KMS-11 (cell line): ENCODE measurements around the gene ZAR1.
"Not testable (repeated sequence)": the region's sequence is repeated elsewhere in the genome, so short reads cannot be mapped to it uniquely, and the experiment has no call there.

Source experiments
- H2AFZ ChIP-seq: fragments of 200-600 bp; sonication (generic); 2 replicates; pipeline ENCODE4 v1.6.1; 2016; ENCODE audit warnings: antibody characterized with exemption, mixed run types, low read depth
- H3K27ac ChIP-seq: fragments of 200-600 bp; sonication (generic); 2 replicates; pipeline ENCODE4 v1.6.1; 2016; ENCODE audit warnings: mild to moderate bottlenecking, mixed run types
- H3K27me3 ChIP-seq: fragments of 200-600 bp; sonication (generic); 2 replicates; pipeline ENCODE4 v1.6.1; 2017; ENCODE audit warnings: mild to moderate bottlenecking, low read depth, mixed run types, moderate library complexity; ENCODE audit not compliant: insufficient read depth
- H3K36me3 ChIP-seq: fragments of 200-600 bp; sonication (generic); 2 replicates; pipeline ENCODE4 v1.6.1; 2017; ENCODE audit warnings: mild to moderate bottlenecking, mixed run types; ENCODE audit not compliant: insufficient read depth
- H3K4me1 ChIP-seq: fragments of 200-600 bp; sonication (generic); 2 replicates; pipeline ENCODE4 v1.6.1; 2016; ENCODE audit warnings: mild to moderate bottlenecking, low read depth, mixed run types; ENCODE audit not compliant: poor library complexity, severe bottlenecking
- H3K4me2 ChIP-seq: fragments of 200-600 bp; sonication (generic); 2 replicates; pipeline ENCODE4 v1.7.0; 2016; ENCODE audit warnings: mild to moderate bottlenecking, mixed run types
- H3K4me3 ChIP-seq: fragments of 200-600 bp; sonication (generic); IDR thresholded peaks from 2 replicates; pipeline ENCODE4 v1.6.1; 2017; ENCODE audit warnings: low read depth, low read length, mixed read lengths; ENCODE audit not compliant: insufficient read depth
- H3K79me2 ChIP-seq: fragments of 200-600 bp; sonication (generic); 2 replicates; pipeline ENCODE4 v1.6.1; 2016; ENCODE audit warnings: low read depth, mixed run types; ENCODE audit not compliant: insufficient read depth
- H3K9ac ChIP-seq: fragments of 200-600 bp; sonication (generic); 2 replicates; pipeline ENCODE4 v1.6.1; 2016; ENCODE audit warnings: mild to moderate bottlenecking, mixed run types
- H4K20me1 ChIP-seq: fragments of 200-600 bp; sonication (generic); 2 replicates; pipeline ENCODE4 v1.6.1; 2016; ENCODE audit warnings: mild to moderate bottlenecking, mixed run types; ENCODE audit not compliant: insufficient read depth
- TF ChIP-seq, protein P1 (sequence below): fragments of 200-600 bp; sonication (generic); conservative IDR thresholded peaks from 2 replicates; pipeline ENCODE4 v1.6.1; 2017; ENCODE audit warnings: low read depth, mild to moderate bottlenecking, antibody characterized with exemption, low read length, moderate library complexity, mixed read lengths

Gene ZAR1

DNA sequence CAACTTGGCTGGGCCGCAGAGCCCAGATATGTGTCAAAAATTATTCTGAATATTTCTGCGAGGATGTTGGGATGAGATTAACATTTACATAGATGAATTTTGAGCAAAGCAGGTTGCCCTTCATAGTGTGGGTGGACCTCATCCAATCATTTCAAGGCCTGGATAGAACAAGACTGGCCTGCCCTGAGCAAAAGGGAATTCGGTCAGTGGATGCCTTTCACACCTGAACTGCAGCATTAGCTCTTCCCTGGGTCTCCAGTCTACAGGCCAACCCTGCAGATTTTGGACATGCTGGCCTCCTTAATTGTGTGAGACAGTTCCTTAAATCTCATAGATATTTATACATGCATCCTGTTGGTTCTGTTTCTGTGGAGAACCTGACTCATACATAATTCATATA, 39.3 kb upstream of the ZAR1 start:
- Histone ChIP-seq H3K36me3 (no peaks in the 10 kb centered on the region), H3K27ac (no peak overlapping the region), H3K27me3 (no peaks in the 10 kb centered on the region), H3K79me2 (no peaks in the 10 kb centered on the region), H3K9ac (no peak overlapping the region), H3K4me3 (no peak overlapping the region), H4K20me1 (no peaks in the 10 kb centered on the region), H3K4me1 (no peaks in the 10 kb centered on the region), H2AFZ (no peak overlapping the region), H3K4me2 (no peak overlapping the region)
- TF ChIP-seq, protein P1, sequence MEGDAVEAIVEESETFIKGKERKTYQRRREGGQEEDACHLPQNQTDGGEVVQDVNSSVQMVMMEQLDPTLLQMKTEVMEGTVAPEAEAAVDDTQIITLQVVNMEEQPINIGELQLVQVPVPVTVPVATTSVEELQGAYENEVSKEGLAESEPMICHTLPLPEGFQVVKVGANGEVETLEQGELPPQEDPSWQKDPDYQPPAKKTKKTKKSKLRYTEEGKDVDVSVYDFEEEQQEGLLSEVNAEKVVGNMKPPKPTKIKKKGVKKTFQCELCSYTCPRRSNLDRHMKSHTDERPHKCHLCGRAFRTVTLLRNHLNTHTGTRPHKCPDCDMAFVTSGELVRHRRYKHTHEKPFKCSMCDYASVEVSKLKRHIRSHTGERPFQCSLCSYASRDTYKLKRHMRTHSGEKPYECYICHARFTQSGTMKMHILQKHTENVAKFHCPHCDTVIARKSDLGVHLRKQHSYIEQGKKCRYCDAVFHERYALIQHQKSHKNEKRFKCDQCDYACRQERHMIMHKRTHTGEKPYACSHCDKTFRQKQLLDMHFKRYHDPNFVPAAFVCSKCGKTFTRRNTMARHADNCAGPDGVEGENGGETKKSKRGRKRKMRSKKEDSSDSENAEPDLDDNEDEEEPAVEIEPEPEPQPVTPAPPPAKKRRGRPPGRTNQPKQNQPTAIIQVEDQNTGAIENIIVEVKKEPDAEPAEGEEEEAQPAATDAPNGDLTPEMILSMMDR, result no peak

DNA sequence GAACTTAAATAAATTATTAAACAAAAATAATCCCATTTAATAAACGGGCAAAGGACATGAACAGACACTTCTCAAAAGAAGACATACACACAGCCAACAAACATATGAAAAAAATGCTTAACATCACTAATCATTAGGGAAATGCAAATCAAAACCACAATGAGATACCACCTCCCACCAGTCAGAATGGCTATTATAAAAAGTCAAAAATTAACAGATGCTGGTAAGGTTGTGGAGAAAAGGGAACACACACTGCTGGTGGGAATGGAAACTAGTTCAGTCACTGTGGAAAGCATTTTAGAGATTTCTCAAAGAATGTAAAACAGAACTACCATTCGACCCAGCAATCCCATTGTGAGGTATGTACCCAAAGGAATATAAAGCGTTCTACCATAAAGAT, 38.4 kb upstream of the ZAR1 start:
- H3K27me3 ChIP-seq, H3K27ac ChIP-seq, H4K20me1 ChIP-seq, H2AFZ ChIP-seq, H3K4me3 ChIP-seq, H3K9ac ChIP-seq, H3K4me1 ChIP-seq, H3K4me2 ChIP-seq, H3K36me3 ChIP-seq, H3K79me2 ChIP-seq: not testable (repeated sequence)

- TF ChIP-seq, protein P1, result no peak
- H3K4me1 ChIP-seq, result no peaks in the 10 kb centered on the region
- H3K4me3 ChIP-seq, result no peak overlapping the region
- H3K9ac ChIP-seq, result no peak overlapping the region
- no peak overlapping the region for H2AFZ ChIP-seq
- H4K20me1 ChIP-seq, result no peaks in the 10 kb centered on the region
- no peaks in the 10 kb centered on the region for H3K27me3 ChIP-seq
- H3K79me2 ChIP-seq, result no peaks in the 10 kb centered on the region
- H3K4me2 ChIP-seq, result no peak overlapping the region
- no peaks in the 10 kb centered on the region for H3K36me3 ChIP-seq
- H3K27ac ChIP-seq, result no peak overlapping the region
Observed at GRCh38 chr4:48454591-48454990, 35.5 kb upstream of the ZAR1 start.

DNA sequence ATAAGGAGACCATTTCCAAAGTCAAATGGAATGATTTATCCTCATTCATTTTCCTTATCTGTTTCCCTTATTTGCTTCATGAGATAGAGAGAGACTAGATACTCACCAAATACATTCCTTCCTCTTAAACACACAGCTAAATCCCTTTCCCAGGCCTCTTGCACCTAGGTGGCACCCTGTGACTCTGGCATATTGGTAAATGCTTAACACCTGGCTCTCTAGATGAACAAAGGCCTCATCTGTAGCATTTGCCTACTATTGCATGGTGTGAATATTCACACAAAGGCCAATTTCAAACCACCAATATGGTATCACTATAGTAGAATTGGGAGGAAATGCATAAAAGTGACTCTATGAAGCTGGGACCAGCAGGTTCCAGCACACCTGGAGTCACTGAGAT, 29.1 kb upstream of the ZAR1 start:
- H3K79me2 ChIP-seq, result no peaks in the 10 kb centered on the region
- no peaks in the 10 kb centered on the region for H4K20me1 ChIP-seq
- TF ChIP-seq, protein P1, result no peak
- no peak overlapping the region for H3K27ac ChIP-seq
- no peaks in the 10 kb centered on the region for H3K27me3 ChIP-seq
- no peaks in the 10 kb centered on the region for H3K36me3 ChIP-seq
- no peak overlapping the region for H2AFZ ChIP-seq
- no peak overlapping the region for H3K4me2 ChIP-seq
- H3K4me3 ChIP-seq, result no peak overlapping the region
- no peak overlapping the region for H3K9ac ChIP-seq
- H3K4me1 ChIP-seq, result no peaks in the 10 kb centered on the region

GRCh38 chr4:48462363-48462762, 27.7 kb upstream of the ZAR1 start:
- Histone ChIP-seq H3K4me2 (no peak overlapping the region), H3K36me3 (no peaks in the 10 kb centered on the region), H3K79me2 (no peaks in the 10 kb centered on the region), H3K27ac (no peak overlapping the region), H4K20me1 (no peaks in the 10 kb centered on the region), H2AFZ (no peak overlapping the region), H3K9ac (no peak overlapping the region), H3K27me3 (no peaks in the 10 kb centered on the region), H3K4me1 (no peaks in the 10 kb centered on the region), H3K4me3 (no peak overlapping the region)
- TF ChIP-seq, protein P1, result no peak
